Activated T-helper 1 cell treated with Interleukin-2 at 50 U/mL for 16 hours (primary cell): ENCODE measurements around the gene OR8B8.
"Not testable (repeated sequence)": the region's sequence is repeated elsewhere in the genome, so short reads cannot be mapped to it uniquely, and the experiment has no call there.

Experiments
- DNase-seq: peaks from one replicate; pipeline ENCODE4 v3.0.0-alpha.2; 2020; ENCODE audit warnings: low read depth

Gene OR8B8

DNA sequence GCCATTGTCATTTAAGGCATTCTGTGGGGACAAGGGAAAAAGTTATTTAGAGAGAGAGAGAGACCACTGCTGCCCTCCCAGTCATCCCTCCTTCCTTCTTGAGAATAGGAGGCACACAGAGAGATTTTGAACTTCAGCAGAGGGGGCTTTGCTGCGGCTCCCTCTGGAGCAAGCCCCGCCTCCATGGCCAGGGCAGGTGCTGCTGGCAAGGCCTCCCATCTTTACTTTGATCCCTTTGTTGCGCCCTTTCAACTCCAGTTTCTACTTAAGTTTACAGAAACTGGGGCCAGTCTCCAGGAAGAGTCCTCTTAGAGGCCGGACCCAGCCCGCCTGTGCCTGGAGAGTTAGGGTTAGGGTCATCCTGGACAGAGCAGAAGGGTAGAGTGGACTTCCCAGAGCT, 4.4 kb downstream of the OR8B8 start:
- no peak for DNase-seq

DNA sequence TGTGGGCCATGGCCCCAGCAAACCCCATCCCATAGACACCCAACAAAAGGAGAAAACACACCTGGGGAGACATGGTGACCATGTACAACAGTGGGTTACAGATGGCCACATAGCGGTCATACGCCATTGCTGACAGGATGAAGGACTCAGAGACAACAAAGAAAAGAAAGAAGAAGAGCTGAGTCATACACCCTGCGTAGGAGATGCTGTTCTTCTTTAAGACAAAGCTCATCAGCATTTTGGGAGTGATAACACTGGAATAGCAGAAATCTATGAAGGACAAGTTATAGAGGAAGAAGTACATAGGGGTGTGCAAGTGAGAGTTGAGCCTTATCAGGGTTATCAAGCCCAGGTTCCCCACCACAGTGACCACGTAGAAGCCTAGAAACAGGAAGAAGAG, 4.9 kb downstream of the OR8B8 start:
- DNase-seq, result no peak

DNA sequence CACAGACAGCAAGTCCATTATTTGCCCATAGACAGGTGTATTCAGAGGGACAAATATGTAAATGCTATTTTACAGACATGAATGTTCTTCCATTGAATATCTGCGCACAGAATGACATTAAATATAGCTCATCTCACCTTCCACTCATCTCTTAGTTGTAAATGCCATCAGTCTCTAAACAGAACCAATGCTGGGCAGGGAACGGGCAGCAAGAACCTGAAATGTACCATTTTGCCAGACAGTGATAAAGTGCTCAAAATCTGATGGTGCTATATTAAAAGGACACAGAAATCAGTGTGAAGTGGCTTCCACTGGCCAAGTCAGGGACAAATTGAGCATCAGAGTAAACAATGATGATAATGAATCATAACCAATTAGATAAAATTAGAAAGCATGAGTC, 10.8 kb downstream of the OR8B8 start:
- DNase-seq, result no peak

- DNase-seq, result no peak
These were observed 15.9 kb downstream of the OR8B8 start for GRCh38 chr11:124429599-124429998.

- DNase-seq, result no peak
These were observed 21.0 kb downstream of the OR8B8 start, which contains the start of gene OR8B4 for GRCh38 chr11:124424384-124424921. Gene OR8B4, minus strand, starts transcription at chr11:124424871. Its CDS starts 0 bp downstream, at chr11:124424871.

DNA sequence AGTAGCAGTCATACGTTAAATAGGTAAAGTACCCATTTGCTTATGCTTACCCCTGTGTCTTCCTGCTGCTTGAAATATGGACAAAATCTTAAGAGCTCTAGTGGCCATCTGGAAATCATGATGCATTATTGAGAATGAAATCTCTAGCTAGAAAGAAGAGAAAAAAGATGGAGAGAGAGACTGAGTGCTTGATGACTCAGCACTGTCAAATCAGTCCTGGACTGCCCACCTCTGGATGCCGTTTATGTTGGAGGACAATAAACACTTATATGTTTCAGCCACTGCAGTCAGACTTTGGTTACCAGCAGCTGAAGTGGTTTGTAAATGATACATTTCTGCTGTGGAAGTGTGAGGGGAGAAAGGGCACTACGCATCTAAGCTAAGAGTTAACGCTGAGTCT, 24.5 kb downstream of the OR8B8 start:
- DNase-seq, result no peak

- DNase-seq, result no peak
These were observed 30.1 kb downstream of the OR8B8 start for GRCh38 chr11:124415356-124415923.

- DNase-seq, result no peak
These were observed 35.6 kb downstream of the OR8B8 start for GRCh38 chr11:124409906-124410305.

- DNase-seq, result no peak
These were observed 39.9 kb downstream of the OR8B8 start for GRCh38 chr11:124405581-124405980.

DNA sequence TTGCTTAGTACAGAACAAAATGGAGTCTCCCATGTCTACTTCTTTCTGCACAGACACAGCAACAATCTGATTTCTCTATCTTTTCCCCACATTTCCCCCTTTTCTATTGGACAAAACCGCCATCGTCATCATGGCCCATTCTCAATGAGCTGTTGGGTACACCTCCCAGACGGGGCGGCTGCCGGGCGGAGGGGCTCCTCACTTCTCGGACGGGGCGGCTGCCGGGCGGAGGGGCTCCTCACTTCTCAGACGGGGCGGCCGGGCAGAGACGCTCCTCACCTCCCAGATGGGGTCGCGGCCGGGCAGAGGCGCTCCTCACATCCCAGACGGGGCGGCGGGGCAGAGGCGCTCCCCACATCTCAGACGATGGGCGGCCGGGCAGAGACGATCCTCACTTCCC, 42.3 kb downstream of the OR8B8 start:
- not testable (repeated sequence) for DNase-seq

GRCh38 chr11:124402326-124402922, 43.1 kb downstream of the OR8B8 start:
- DNase-seq, result no peak

- no peak for DNase-seq
These were observed 46.6 kb downstream of the OR8B8 start, which contains the start of gene OR8B3 for GRCh38 chr11:124398924-124399323. Gene OR8B3, minus strand, starts transcription at chr11:124399024. Its CDS starts 1,673 bp downstream, at chr11:124397351.

DNA sequence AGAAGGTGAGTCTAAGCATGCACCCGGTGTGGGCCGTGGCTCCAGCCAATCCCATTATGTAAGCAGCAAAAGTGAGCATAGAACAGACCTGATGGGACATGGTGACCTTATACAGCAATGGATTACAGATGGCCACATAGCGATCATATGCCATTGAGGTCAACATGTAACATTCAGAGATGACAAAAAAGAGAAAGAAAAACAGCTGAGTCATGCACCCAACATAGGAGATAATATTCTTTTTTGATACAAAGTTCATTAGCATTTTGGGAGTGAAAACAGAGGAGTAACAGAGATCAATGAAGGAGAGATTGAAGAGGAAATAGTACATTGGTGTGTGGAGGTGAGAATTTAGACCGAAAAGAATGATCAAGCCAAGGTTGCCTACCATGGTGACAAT, 48.6 kb downstream of the OR8B8 start:
- not testable (repeated sequence) for DNase-seq

DNA sequence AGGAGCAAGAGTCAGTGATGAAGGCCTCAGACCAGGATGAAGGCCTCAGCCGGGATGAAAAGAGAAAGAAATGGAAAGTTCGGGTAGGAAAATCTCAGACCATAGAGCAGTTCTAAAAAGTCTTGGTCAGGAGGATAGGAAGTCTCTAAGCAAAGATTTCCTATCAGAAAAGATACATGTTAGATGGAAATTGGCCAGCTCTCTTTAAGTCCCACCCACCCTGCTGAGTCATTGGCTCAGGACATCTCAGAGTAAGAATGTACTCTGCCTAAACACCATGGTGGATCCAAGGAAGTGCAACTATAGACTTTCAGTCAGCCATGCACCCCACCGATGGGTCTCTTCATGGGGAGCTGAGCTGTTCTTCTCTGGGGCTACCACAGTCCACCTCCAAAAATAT, 51.1 kb downstream of the OR8B8 start:
- DNase-seq, result no peak
